Loucy (cell line): ENCODE data around the gene WDR64.

Source experiments
- H2AFZ ChIP-seq: fragments of 200-600 bp; sonication (generic); 2 replicates; pipeline ENCODE4 v1.6.0; 2016; ENCODE audit warnings: antibody characterized with exemption, mild to moderate bottlenecking, low read length, moderate library complexity
- H3F3A ChIP-seq: fragments of 200-600 bp; 2 replicates; pipeline ENCODE4 v1.6.0; 2016; ENCODE audit warnings: antibody characterized with exemption, low read depth, mild to moderate bottlenecking
- H3K27me3 ChIP-seq: fragments of 200-600 bp; sonication (generic); 2 replicates; pipeline ENCODE4 v1.6.1; 2014; ENCODE audit warnings: low read length, mild to moderate bottlenecking; ENCODE audit not compliant: insufficient read depth, poor library complexity, severe bottlenecking
- H3K36me3 ChIP-seq: fragments of 200-600 bp; sonication (generic); 2 replicates; pipeline ENCODE4 v1.6.1; 2016; ENCODE audit warnings: low read length; ENCODE audit not compliant: insufficient read depth
- H3K4me1 ChIP-seq: fragments of 200-600 bp; sonication (generic); 2 replicates; pipeline ENCODE4 v1.5.1; 2014; ENCODE audit warnings: low read length, mild to moderate bottlenecking; ENCODE audit not compliant: insufficient read depth, poor library complexity, severe bottlenecking
- H3K4me2 ChIP-seq: fragments of 200-600 bp; sonication (generic); 2 replicates; pipeline ENCODE4 v1.6.0; 2014; ENCODE audit warnings: antibody characterized with exemption, low read length, low read depth, mild to moderate bottlenecking; ENCODE audit not compliant: poor library complexity, severe bottlenecking
- H3K4me3 ChIP-seq: fragments of 200-600 bp; sonication (generic); 2 replicates; pipeline ENCODE4 v1.5.1; 2014; ENCODE audit warnings: low read length, mild to moderate bottlenecking, mixed read lengths; ENCODE audit not compliant: poor library complexity, severe bottlenecking
- H3K79me2 ChIP-seq: fragments of 200-600 bp; sonication (generic); 2 replicates; pipeline ENCODE4 v1.6.1; 2014; ENCODE audit warnings: low read length; ENCODE audit not compliant: insufficient read depth
- H3K9ac ChIP-seq: fragments of 200-600 bp; sonication (generic); 2 replicates; pipeline ENCODE4 v1.6.0; 2014; ENCODE audit warnings: mild to moderate bottlenecking, low read depth, low read length, moderate library complexity; ENCODE audit not compliant: poor library complexity, severe bottlenecking
- H3K9me2 ChIP-seq: fragments of 200-600 bp; sonication (generic); replicated peaks from 2 replicates; pipeline ENCODE4 v1.6.1; 2016; ENCODE audit warnings: low read depth, low read length, mixed read lengths
- H3K9me3 ChIP-seq: fragments of 200-600 bp; sonication (generic); 2 replicates; pipeline ENCODE4 v1.6.1; 2014; ENCODE audit warnings: mild to moderate bottlenecking, antibody characterized with exemption, low read length, low read depth; ENCODE audit not compliant: insufficient read depth
- H4K20me1 ChIP-seq: fragments of 200-600 bp; sonication (generic); 2 replicates; pipeline ENCODE4 v1.6.0; 2014; ENCODE audit warnings: antibody characterized with exemption, low read length, mild to moderate bottlenecking; ENCODE audit not compliant: insufficient read depth, poor library complexity, severe bottlenecking
- EZH2phosphoT487 ChIP-seq: fragments of 200-600 bp; IDR thresholded peaks from 2 replicates; pipeline ENCODE4 v1.6.1; 2018; ENCODE audit warnings: antibody characterized with exemption, mild to moderate bottlenecking, moderate library complexity, borderline replicate concordance
- TF ChIP-seq, protein P1 (sequence below): fragments of 200-600 bp; sonication (generic); conservative IDR thresholded peaks from 2 replicates; pipeline ENCODE4 v1.5.1; 2014; ENCODE audit warnings: mild to moderate bottlenecking, antibody characterized with exemption, low read length

Gene WDR64

DNA sequence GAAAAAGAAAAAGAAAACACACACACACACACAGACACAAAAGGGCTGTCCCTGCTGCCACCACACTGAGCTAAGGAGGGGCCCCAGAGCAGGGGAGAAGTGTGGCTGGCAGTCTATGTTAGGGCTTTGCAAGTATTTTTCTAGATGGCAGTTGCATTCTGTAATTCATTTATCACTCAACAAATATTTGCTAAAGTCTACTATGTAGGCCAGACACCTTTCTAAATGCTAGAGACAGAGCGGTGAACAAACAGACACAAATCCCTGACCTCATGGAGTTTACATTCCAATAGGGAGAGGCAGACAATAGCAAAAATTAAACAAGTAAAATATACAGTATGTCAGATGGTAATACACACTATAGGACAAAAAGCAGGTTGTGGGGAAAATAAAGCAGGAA, 20.2 kb downstream of the WDR64 start:
- H3K9me2 ChIP-seq, result no peaks in the 10 kb centered on the region
- no peak overlapping the region for H3K4me2 ChIP-seq
- H3K36me3 ChIP-seq, result no peaks in the 10 kb centered on the region
- H2AFZ ChIP-seq, result no peak overlapping the region
- H3K27me3 ChIP-seq, result no peaks in the 10 kb centered on the region
- H3K9me3 ChIP-seq, result no peaks in the 10 kb centered on the region
- no peaks in the 10 kb centered on the region for H4K20me1 ChIP-seq
- no peaks in the 10 kb centered on the region for H3F3A ChIP-seq
- H3K9ac ChIP-seq, result no peak overlapping the region
- TF ChIP-seq, protein P1, sequence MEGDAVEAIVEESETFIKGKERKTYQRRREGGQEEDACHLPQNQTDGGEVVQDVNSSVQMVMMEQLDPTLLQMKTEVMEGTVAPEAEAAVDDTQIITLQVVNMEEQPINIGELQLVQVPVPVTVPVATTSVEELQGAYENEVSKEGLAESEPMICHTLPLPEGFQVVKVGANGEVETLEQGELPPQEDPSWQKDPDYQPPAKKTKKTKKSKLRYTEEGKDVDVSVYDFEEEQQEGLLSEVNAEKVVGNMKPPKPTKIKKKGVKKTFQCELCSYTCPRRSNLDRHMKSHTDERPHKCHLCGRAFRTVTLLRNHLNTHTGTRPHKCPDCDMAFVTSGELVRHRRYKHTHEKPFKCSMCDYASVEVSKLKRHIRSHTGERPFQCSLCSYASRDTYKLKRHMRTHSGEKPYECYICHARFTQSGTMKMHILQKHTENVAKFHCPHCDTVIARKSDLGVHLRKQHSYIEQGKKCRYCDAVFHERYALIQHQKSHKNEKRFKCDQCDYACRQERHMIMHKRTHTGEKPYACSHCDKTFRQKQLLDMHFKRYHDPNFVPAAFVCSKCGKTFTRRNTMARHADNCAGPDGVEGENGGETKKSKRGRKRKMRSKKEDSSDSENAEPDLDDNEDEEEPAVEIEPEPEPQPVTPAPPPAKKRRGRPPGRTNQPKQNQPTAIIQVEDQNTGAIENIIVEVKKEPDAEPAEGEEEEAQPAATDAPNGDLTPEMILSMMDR, result no peak
- TF ChIP-seq EZH2phosphoT487, result no peak
- H3K4me1 ChIP-seq, result no peaks in the 10 kb centered on the region
- H3K4me3 ChIP-seq, result no peak overlapping the region
- H3K79me2 ChIP-seq, result no peaks in the 10 kb centered on the region

DNA sequence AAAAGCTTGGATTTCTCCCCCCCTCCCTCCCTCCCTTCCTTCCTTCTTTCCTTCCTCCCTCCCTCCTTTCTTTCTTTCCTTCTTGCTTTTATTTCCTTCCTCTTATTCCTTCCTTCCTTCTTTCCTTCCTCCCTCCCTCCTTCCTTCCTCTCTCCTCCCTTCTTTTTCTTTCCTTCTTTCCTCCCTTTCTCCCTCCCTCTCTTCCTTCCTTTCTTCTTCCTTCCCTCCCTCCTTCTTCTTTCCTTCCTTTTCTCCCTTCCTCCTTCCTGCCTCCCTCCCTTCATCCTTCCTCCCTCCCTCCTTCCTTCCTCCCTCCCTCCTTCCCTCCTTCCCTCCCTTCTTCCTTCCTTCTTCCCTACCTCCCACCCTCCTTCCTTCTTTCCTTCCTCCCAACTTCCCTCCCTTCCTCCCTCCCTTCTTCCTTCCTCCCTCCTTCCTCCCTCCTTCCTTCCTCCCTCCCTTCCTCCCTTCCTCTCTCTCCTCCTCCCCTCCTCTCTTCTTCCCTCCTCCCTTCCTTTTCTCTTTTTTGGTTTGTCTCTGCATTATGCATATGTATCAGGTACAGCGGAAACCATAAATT, 22.8 kb downstream of the WDR64 start:
- Histone ChIP-seq H3F3A (no peaks in the 10 kb centered on the region), H3K79me2 (no peaks in the 10 kb centered on the region), H3K9me2 (no peaks in the 10 kb centered on the region), H3K36me3 (no peaks in the 10 kb centered on the region), H3K9me3 (no peaks in the 10 kb centered on the region), H2AFZ (no peak overlapping the region), H3K4me2 (no peak overlapping the region), H3K27me3 (no peaks in the 10 kb centered on the region), H3K9ac (no peak overlapping the region), H4K20me1 (no peaks in the 10 kb centered on the region), H3K4me3 (no peak overlapping the region), H3K4me1 (no peaks in the 10 kb centered on the region)
- TF ChIP-seq, protein P1, result no peak
- TF ChIP-seq EZH2phosphoT487, result no peak

DNA sequence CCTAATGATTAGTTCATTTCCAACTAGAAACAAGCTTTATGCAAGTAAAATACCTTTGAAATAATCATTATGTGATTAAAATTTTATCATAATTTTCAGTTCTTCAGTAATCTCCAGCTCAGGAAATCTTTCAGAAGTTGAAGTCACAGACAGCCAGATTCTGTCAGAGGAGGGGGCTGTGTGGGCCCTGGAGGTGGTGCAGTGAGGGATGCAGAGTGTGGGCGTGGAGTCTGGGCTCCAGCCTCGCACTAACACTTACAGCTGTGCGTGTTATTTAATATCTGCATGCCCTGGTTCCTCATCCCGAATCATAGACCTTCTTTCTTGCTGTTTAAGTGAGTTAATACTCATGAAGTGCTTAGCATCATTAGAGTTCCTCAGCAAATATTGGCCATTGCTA, 23.9 kb downstream of the WDR64 start:
- no peak for TF ChIP-seq EZH2phosphoT487
- TF ChIP-seq, protein P1, result no peak
- Histone ChIP-seq H3K36me3 (no peaks in the 10 kb centered on the region), H3K79me2 (no peaks in the 10 kb centered on the region), H3K4me1 (no peaks in the 10 kb centered on the region), H3K4me2 (no peak overlapping the region), H2AFZ (no peak overlapping the region), H3K4me3 (no peak overlapping the region), H3K9me3 (no peaks in the 10 kb centered on the region), H3F3A (no peaks in the 10 kb centered on the region), H3K27me3 (no peaks in the 10 kb centered on the region), H3K9me2 (no peaks in the 10 kb centered on the region), H4K20me1 (no peaks in the 10 kb centered on the region), H3K9ac (no peak overlapping the region)
